NCI-H1694 treated with DMSO at 0.1 percent for 48 hours (cell line): ENCODE measurements around the gene YEATS4.
A peak's percentile ranks its signal among the peaks of the same experiment; 100 is the strongest.

ENCODE experiments used
- DNase-seq: peaks from one replicate; lab custom pipeline; 2025; lab: John Stamatoyannopoulos, UW

YEATS4 gene

DNA sequence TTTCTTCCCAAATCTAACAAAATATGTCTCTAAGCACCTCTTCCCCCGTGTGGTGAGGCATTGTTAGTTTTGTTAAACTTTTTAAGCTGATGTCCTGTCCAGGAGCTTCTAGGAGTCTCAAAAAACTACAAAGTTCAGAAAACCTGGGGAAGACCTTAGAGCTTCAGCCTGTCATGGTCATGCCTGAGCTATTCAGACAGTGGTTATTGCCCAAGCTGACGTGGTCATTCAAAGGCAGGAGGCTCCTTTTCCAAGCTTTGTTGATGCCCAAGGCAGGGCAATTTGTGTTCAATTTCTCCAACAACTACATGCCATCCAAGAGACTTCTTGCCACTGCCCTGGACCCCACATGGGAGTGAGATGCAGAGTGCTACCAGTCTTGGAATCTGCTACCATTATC, 17.1 kb upstream of the YEATS4 start:
- DNase-seq: no peak

DNA sequence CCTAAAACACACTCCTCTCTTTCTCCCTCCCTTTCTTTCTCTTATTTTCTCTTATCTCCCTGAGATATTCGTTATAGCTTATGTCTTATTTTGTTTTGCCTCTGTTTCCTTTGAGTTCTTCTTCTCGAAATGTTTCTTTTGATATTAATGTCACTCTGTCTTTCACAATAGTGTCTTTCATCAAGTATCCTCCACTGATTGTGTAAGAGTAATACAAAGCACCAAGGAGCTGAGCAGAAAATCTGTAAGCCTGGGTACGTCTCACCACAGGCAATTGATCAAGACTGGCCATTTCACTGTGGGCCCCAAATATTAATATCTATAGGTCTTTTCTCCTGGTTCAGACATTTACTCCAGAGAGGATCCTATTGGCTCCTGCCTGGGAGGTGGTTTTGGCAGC, 16.2 kb upstream of the YEATS4 start:
- DNase-seq: no peak

DNA sequence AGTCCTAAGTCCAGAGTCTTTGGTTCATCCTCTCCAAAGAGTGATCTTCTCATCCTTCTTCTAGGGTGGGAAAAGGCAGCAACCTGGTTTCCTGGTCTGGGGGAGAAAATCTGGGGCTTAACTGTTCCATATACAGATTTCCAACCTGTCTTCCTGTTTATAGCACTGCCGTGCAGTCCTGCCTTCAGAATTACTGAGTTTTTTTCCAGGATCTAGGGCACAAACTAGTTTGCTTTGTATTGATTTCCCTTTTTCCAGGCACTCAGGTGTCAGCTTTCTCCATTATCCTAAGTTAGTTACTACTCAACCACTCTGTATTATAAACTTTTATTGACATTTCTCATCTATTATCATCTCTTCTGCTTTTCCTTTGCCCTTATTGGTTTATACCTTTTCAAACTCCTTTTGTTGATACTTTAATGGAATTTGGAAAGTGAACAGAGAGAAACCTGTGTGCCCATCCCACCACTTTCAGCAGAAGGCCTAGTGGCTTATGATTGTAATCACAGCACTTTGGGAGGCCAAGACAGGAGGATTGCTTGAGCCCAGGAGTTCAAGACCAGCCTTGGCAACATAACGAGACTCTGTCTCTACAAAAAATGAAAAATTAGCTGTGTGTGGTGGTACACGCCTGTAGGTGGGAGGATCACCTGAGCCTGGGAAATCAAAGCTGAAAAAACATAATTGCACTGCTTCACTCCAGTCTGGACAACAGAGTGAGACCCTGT, 15.5 kb upstream of the YEATS4 start:
- no peak for DNase-seq

DNA sequence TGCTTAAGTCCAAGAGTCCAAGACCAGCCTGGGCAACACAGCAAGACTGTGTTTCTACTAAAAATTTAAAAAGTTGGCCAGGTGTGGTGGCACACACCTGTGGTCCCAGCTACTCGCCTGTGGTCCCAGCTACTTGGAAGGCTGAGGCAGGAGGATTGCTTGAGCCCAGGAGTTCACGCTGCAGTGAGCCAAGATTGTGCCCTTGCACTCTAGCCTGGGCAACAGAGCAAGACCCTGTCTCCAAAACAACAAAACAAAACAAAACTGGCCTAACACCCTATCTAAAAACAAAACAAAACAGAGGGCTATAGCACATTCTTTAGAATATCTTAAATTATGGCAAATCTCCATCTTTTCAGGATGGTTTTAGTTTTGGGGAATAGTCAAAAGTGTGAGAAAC, 14.5 kb upstream of the YEATS4 start:
- no peak for DNase-seq

DNA sequence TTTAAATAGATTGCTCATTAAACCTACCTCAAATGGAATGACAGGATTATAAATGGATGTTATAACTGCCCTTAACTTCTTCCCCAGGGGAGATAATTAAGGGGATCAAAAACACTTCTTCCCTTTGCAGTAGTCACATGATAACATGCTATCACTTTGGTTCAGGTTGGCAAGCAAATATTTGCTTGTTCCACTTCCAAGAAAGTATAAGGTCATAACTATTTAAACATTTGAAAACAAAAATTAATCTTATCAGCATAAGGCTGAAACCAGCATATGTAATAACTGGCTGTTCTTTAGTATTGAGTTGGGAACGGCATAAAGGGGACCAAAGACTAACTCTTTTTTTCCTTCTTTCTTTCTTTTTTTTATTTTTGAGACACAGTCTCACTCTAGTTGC, 13.8 kb upstream of the YEATS4 start:
- no peak for DNase-seq

DNA sequence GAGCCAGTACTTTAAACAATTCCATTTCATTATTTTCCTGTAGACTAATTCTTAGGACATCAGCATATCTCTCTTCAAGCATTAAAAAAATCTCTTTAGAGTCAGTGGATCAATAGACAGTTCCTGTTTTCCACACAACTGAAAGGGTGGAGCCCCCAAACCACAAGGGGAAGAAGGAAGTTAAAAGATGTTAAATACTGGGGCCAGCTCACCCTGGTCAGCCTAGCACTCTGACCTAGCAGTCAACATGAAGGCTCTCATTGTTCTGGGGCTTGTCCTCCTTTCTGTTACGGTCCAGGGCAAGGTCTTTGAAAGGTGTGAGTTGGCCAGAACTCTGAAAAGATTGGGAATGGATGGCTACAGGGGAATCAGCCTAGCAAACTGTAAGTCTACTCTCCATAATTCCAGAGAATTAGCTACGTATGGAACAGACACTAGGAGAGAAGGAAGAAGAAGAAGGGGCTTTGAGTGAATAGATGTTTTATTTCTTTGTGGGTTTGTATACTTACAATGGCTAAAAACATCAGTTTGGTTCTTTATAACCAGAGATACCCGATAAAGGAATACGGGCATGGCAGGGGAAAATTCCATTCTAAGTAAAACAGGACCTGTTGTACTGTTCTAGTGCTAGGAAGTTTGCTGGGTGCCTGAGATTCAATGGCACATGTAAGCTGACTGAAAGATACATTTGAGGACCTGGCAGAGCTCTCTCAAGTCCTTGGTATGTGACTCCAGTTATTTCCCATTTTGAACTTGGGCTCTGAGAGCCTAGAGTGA, 11.2 kb upstream of the YEATS4 start, which contains the start of gene LYZ:
TSS of gene LYZ (plus strand) at position 220 of the 777 bp plus-strand sequence. CDS start at position 248, 28 bp downstream.
- no peak for DNase-seq

DNA sequence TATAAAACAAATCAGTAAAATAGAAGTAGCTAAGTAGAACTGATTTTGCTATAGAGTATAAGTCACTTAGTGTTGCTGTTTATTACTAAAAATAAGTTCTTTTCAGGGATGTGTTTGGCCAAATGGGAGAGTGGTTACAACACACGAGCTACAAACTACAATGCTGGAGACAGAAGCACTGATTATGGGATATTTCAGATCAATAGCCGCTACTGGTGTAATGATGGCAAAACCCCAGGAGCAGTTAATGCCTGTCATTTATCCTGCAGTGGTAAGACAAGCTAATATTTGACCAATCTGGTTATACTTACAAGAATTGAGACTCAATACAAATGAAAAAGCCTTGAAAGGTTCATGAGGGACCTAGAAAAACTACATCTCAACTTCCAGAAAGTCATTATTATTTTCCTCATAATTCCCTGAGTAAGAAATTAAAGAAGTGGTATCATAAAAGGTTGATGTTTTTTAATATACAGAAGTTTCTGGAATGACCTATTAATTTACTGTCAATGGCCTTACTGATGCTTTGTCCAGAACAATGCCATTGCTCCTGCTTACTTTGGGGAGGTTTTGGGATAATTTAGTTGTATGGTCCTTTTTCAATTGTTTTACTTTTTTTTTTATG, 9.4 kb upstream of the YEATS4 start:
- no peak for DNase-seq

DNA sequence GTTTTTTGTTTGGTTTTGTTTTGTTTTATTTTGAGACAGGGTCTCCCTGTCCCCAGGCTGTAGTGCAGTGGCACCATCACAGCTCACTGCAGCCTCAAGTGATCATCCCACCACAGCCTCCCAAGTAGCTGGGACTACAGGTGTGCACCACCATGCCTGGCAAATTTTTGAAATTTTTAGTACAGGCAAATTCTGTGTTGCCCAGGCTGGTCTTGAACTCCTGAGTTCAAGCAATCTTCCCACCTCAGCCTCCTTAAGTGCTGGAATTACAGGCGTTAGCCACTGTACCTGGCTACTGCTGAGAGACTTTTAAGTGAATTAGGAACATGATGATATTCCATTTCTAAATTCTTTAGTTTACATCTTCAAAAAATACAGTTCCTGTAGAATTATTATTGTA, 8.8 kb upstream of the YEATS4 start:
- no peak for DNase-seq

DNA sequence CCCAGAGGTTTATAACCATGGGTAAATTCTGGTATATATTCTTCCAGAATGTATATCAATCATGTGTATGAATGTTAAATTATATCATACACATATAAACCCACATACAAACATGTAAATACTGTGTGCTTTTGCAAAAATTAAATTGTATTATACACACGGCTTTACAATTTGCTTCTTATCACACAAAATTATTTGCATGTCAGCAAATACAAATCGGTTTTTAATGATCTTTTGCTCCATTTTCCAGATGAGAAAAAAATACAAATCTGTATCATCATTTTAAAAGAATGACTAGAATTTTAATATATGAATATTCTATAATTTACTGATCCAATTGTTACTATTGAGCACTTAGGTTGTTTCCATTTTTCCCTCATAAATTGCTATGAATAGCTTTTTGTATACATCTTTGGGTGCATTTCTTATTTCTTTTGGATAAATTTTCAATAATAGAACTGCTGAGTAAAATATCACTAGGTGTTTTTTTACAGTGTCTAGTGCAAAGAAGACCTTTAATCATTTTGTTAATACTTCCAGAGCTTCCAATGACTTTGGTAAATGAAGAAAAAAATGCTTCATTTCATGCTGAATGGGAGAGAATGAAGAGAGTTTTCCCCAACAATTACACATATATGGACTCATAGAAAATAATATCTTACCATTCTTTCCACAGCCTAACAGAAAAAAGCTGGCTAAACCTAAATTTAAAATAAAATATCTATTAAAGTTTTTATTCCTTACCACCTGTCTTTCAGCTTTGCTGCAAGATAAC, 7.9 kb upstream of the YEATS4 start:
- DNase-seq: no peak

DNA sequence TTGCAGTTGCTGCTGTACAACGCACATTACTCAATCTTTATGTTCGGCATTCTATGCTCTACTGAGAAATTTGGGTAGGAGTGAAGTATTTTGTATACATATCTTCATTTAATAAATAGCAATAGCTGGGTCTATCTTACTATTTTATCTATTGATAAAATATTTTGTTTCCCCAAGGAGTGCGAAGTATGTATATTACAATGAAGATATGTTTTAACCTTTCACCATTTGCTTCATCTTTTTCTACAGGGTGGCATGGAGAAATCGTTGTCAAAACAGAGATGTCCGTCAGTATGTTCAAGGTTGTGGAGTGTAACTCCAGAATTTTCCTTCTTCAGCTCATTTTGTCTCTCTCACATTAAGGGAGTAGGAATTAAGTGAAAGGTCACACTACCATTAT, 6.6 kb upstream of the YEATS4 start:
- DNase-seq: no peak

DNA sequence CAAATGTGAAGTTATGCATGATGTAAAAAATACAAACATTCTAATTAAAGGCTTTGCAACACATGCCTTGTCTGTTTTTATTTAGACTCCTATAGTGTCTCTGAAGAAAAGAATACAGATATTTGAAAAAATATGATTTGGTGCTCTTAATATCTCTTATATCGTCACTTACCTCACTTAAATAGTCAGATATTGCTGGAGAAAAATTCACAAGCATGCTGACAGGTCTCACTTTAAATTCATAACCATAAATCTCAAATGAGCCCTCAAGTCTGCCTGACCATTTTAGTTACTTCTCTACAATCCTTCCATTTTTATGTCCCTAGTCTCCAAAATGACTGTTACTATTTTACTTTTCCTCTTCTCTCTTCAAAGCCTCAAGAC, 5.4 kb upstream of the YEATS4 start:
- DNase-seq: no peak

DNA sequence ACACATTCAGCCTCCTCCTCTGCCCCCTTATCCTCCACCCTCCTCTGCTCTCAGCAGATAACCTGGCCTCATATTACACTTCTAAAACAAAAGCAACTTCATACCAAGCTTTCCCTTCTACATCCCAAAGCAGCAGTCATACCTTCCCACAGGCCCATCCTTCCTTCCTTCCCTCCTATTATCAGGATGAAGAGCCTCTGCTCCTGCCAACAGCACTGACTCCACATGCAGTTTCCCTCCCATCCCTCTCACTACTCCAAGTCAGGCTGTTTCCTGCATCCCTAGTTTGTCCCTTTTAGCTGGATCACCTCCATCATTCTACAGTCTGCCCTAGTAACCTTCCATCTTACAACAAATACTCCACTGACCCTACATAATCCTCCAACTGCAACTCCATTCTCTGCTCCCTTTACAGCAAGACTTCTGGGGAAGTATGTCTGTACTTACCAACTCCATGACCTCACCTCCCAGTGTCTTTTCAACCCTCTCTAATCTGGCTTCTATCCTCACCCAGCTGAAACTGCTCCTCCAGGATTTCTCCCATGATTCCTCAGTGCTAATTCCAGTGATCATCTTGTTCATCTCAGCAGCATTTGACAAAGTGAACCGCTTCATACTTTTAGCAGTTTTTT, 4.9 kb upstream of the YEATS4 start:
- no peak for DNase-seq

DNA sequence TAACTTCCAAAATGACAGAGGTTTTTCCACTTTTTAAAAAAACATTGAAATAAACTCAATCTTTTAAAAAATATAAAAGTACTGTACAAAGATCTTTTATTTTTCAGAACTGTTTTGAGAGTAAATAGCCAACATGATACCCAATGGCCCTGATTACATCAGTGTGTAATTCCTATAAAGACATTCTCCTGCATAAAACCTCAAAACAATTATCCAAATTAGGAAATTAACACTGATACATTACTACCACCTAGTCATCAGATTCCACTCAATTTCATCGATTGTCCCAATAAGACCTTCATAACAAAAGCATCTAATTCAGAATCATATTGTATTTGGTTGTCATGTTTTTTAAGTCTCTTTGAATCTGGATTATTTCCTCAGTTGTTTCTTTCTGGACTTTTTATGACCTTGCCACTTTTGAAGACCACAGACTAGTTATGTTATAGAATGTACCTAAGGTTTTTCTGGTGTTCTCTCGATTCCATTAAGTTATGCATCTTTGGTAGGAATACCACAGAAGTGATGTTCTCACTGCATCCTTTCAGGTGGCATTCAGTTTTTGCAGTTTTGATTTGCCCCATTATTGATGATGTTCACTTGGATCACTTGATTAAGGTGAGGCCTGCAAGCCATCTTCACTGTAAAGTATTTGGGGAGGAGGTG, 4.0 kb upstream of the YEATS4 start:
- no peak for DNase-seq

DNA sequence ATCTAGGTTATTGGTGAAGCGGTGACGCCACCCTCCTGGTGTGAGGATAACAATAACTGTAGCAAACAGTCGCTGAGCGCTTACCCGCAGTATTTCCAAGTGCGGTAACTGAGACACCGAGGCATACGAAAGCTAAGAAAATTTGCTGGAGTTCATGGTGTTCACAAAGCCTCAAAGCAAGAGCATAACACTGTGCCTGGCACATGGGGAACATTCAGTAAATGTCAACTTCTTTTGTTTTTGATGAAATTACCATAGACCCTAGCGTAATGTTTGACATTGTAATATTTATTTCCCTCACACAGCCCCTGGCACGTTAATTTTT, 767 bp downstream of the YEATS4 start:
- DNase-seq: no peak

DNA sequence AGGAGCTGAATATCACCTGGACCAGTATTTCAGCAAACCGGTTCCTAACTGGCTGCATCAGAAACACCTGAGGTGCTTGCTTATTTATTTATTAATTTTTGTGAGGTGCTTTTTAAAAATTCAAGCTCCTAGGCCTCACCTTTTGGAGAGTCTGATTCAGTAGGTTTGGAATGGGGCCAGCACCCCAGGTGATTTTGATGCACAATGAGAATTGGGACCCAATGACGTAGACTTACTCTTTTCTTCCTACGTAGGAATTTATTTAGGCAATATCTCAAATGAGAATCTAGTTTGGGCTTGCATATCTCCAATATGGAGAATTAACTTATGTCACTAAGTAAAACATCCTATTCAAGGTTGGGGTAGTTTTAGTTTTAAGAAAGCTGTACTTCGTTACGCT, 7.3 kb downstream of the YEATS4 start:
- DNase-seq: no peak

DNA sequence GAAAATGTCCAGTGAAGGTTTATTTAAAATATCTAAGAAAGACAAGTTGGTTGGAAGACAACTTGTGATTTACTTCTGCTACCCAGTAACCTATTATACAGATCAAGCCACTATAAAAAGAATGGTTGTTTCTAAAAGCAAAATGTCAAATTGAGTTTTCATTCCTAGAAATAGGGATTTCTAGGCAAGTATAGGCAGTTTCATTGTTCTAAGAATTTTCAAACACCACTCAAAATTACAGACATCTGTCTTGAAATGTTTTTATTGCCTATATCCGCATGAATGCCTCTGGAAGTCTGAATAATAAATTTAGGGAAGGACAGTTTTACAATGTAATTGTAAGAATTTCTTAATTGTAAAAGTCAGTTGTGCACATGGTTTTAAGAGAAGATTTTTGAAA, 8.6 kb downstream of the YEATS4 start:
- DNase-seq: no peak

DNA sequence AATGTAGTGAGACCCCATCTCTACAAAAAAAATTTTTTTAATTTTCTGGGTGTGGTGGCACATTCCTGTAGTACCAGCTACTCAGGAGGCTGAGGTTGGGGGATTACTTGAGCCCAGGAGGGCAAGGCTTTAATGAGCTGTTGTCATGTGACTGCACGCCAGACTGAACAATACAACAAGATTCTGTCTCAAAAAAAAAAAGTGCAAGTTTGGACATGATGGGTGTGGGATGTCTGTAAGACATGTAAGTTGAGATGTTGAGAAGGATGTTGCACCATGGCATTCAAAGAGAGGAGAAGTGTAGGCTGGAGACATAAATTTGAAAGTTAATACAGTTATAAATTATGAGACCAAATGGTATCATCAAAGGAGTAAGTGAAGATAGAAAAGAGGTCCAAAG, 23.5 kb downstream of the YEATS4 start:
- no peak for DNase-seq

DNA sequence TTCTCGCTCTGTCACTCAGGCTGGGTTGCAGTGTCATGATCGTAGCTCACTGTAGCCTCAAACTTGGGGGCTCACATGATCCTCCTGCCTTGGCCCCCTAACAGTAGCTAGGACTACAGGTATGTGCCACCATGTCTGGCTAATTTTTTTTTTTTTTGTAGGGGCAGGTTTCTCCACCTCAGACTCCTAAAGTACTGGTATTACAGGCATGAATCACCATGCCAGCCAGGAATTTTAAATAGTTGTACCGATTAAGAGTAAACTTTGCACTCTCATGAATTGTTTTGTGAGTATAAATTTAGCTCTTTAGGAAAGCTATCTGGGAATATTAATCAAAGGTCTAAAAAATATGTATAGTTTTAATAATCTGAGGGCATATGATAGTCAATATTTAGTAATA, 25.5 kb downstream of the YEATS4 start:
- DNase-seq: no peak

DNA sequence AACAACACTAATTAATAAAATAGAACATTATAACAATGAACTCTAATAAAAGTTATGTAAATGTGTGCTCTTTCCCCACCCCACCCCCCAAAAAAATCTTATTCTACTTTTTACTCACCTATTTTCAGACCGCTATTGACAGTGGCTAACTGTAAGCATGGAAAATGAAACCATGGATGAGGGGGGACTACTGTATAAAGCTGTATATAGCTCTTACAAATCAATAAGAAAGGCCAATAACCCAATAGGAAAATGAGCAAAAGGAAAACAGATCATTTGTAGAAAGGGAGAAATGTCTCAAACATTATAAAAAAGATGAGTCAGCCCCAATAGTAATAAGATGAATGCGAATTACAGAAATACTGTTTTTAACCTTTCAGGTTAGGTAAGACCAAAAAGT, 27.4 kb downstream of the YEATS4 start:
- DNase-seq: no peak

DNA sequence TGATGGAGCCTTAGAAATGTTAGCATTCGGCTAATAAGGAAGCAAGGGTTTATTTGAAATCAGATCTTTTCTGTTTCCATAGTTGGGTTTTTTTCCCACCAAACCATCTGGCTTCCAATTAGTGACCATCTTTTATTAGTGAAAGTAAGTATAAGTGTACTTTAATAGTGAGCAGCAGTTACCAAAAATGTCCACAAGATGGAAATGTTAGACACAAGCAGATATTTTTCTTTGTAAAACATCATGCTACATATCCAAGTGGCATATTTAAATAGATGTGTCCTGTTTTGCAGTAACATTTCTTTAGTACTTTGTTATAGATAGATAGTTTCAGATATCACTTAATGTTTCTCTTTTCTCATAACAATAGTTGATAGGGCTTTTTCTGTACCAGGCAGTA, 28.8 kb downstream of the YEATS4 start:
- peak; percentile 35 for DNase-seq

DNA sequence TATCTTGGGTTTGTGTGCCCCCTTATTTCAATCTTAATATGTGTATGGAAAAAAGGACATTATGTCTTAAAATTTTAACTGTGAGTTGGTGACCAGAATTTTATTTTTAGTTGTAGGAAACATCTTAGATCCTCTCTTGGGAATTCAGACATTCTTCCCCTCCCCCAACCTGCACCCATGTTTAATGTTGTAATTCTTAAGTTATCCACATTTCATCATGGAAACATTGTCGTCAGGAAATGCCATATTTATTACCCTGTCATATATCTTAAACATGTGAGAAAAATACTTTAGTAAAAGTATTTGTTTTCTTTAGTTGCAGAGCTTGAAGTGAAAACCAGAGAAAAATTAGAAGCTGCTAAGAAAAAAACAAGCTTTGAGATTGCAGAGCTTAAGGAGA, 30.3 kb downstream of the YEATS4 start:
- no peak for DNase-seq
